ENCODE data around the gene MIB2. TPM values are rescaled to one million over a fixed set of nuclear protein-coding genes. Genes with fewer than 3 reads are reported as not detected.

MIB2 gene
- total RNA-seq, 1 experiment from 2014 or later: 38.7 TPM

DNA sequence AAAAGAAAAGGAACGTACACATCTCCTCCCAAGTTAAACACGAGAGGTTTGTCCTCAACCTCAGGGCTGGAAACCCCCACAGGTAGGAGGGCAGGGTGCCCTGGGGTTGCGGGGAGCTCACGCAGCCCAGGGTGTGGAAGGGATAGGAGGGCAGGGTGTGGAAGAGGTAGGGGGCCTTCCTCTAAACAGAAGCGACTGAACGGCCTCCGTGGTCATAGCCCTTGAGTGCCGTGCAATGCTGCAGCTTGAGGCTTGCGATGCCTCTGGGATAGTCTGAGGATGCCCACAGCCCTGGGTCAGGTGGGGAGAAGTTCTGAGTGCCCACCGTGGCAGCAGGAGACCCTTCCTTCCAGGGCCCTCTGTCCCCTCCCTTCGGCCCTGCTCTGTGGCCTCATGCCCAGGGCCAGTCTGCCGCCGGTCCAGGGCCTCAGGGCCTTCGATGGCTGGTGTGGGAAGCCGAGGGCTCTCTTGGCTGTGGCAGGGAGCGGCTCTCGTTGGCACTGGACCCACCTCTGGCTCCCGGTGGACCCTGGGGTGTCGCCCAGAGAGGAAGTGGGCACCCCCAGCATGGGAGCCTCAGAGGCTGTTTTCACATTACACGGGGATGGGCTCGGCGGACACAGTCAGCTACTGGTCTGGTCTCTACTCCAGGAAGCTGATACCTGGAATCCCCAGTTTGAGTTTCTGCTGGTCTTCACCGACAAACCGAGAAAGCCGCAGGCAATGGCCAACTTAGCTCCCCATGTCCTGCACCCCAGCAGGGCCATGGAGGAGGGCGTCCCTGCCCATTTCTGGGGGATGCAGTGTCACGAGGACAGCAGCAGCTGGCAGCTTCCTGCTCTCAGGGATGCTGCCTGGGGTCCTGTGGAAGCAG lies 49.9 kb downstream of the MIB2 start:
- TF ChIP-seq EZH2 (IDR thresholded peaks at IDR 0.05; ENCODE audit: borderline replicate concordance, low read depth, low read length, poor library complexity, severe bottlenecking) (no peak), CTCF (conservative IDR thresholded peaks at IDR 0.05; ENCODE audit: low read depth, low read length) (no peak)
- no peak overlapping the region for H3K4me3 ChIP-seq (ENCODE audit: low read depth, low read length, poor library complexity, severe bottlenecking)
- POLR2A ChIA-PET (ENCODE audit: low non-redundant PET): no interaction called here
- no peaks in the 10 kb centered on the region for H3K9me3 ChIP-seq (ENCODE audit: low read depth, low read length, poor library complexity, severe bottlenecking)
- H3K27ac ChIP-seq (ENCODE audit: low read depth, low read length, poor library complexity, severe bottlenecking): peak overlapping the region; percentile 16
- no peaks in the 10 kb centered on the region for H3K27me3 ChIP-seq (replicated peaks; ENCODE audit: insufficient read depth, low read depth, low read length, poor library complexity)
- no TSS peak for BruUV-seq (replicated peaks)
- peaks cover 29% of the 10 kb centered on the region for H3K36me3 ChIP-seq (ENCODE audit: insufficient read depth, low read length, poor library complexity, severe bottlenecking)
- no peak for DNase-seq (ENCODE audit: low spot score)
- intact Hi-C loops (cut with micrococcal nuclease; ENCODE audit: unreplicated experiment): no loop called here
- peaks cover 10% of the 10 kb centered on the region for H3K4me1 ChIP-seq (ENCODE audit: insufficient read depth, low read length, poor library complexity, severe bottlenecking)
- CTCF ChIA-PET: no interaction called here

- no TSS peak for BruUV-seq (replicated peaks)
- peak; percentile 41 for DNase-seq (ENCODE audit: low spot score)
- Histone ChIP-seq H3K36me3 (ENCODE audit: insufficient read depth, low read length, poor library complexity, severe bottlenecking) (peaks cover 29% of the 10 kb centered on the region), H3K27ac (ENCODE audit: low read depth, low read length, poor library complexity, severe bottlenecking) (no peak overlapping the region), H3K4me3 (ENCODE audit: low read depth, low read length, poor library complexity, severe bottlenecking) (no peak overlapping the region), H3K27me3 (replicated peaks; ENCODE audit: insufficient read depth, low read depth, low read length, poor library complexity) (no peaks in the 10 kb centered on the region), H3K9me3 (ENCODE audit: low read depth, low read length, poor library complexity, severe bottlenecking) (no peaks in the 10 kb centered on the region), H3K4me1 (ENCODE audit: insufficient read depth, low read length, poor library complexity, severe bottlenecking) (peaks cover 10% of the 10 kb centered on the region)
- TF ChIP-seq EZH2 (IDR thresholded peaks at IDR 0.05; ENCODE audit: borderline replicate concordance, low read depth, low read length, poor library complexity, severe bottlenecking) (no peak), CTCF (conservative IDR thresholded peaks at IDR 0.05; ENCODE audit: low read depth, low read length) (peak; percentile 78)
- intact Hi-C loops (cut with micrococcal nuclease; ENCODE audit: unreplicated experiment): no loop called here
- POLR2A ChIA-PET (ENCODE audit: low non-redundant PET): no interaction called here
- CTCF ChIA-PET: no interaction called here
Measured at GRCh38 chr1:1665815-1666251, 50.5 kb downstream of the MIB2 start.

- Histone ChIP-seq H3K4me1 (ENCODE audit: insufficient read depth, low read length, poor library complexity, severe bottlenecking) (peaks cover 10% of the 10 kb centered on the region), H3K9me3 (ENCODE audit: low read depth, low read length, poor library complexity, severe bottlenecking) (no peaks in the 10 kb centered on the region), H3K27me3 (replicated peaks; ENCODE audit: insufficient read depth, low read depth, low read length, poor library complexity) (no peaks in the 10 kb centered on the region), H3K36me3 (ENCODE audit: insufficient read depth, low read length, poor library complexity, severe bottlenecking) (peaks cover 35% of the 10 kb centered on the region), H3K4me3 (ENCODE audit: low read depth, low read length, poor library complexity, severe bottlenecking) (no peak overlapping the region), H3K27ac (ENCODE audit: low read depth, low read length, poor library complexity, severe bottlenecking) (no peak overlapping the region)
- TF ChIP-seq EZH2 (IDR thresholded peaks at IDR 0.05; ENCODE audit: borderline replicate concordance, low read depth, low read length, poor library complexity, severe bottlenecking) (no peak), CTCF (conservative IDR thresholded peaks at IDR 0.05; ENCODE audit: low read depth, low read length) (no peak)
- CTCF ChIA-PET: no interaction called here
- no TSS peak for BruUV-seq (replicated peaks)
- no peak for DNase-seq (ENCODE audit: low spot score)
- POLR2A ChIA-PET (ENCODE audit: low non-redundant PET): no interaction called here
- intact Hi-C loops (cut with micrococcal nuclease; ENCODE audit: unreplicated experiment): no loop called here
Measured at GRCh38 chr1:1666526-1666925, 51.2 kb downstream of the MIB2 start.
